HG03066 (cell line): ENCODE data around the gene DOHH.

Experiments used
- ATAC-seq: cut with Tn5 transposase; IDR thresholded peaks from one replicate; pipeline ENCODE4 v1.9.1; 2021; ENCODE audit warnings: low read depth; ENCODE audit not compliant: unreplicated experiment

DOHH gene, protein sequence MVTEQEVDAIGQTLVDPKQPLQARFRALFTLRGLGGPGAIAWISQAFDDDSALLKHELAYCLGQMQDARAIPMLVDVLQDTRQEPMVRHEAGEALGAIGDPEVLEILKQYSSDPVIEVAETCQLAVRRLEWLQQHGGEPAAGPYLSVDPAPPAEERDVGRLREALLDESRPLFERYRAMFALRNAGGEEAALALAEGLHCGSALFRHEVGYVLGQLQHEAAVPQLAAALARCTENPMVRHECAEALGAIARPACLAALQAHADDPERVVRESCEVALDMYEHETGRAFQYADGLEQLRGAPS

DNA sequence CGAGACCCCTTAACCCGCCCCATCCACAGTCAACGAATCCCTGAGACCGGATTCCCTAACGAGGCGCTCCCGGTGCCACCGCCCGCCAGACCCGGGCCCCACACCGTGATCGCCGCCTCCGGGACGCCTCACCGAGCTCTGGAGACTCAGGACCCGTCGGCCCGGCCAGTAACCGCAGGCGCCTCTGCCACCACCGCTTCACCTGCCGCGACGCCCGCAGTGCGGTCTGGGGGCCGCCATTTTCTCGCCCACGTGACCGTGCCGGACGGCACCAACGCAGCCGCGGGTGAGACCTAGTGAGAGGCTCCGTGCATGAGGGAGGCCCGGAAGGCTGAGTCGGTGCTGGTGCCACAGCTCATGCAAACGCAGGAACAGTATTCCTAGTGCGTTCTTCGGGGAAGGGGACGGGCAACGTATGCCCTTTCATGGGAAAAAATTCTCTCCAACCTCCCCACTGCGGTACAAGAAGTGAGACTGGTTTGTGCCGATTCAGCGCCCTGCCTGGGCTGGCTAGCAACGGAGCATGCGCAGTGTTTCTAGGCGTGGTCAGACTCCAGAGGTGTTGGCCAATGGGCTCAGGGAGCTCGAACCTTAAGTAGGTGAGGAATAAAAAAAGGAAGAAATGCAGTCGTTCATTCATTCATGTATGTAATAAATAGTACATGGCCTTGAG is at the start of gene DOHH:
TSS of gene DOHH (minus strand) at position 246 of the 673 bp plus-strand sequence. CDS start 3,860 bp downstream, outside the sequence.
- ATAC-seq, result peak; percentile 83

DNA sequence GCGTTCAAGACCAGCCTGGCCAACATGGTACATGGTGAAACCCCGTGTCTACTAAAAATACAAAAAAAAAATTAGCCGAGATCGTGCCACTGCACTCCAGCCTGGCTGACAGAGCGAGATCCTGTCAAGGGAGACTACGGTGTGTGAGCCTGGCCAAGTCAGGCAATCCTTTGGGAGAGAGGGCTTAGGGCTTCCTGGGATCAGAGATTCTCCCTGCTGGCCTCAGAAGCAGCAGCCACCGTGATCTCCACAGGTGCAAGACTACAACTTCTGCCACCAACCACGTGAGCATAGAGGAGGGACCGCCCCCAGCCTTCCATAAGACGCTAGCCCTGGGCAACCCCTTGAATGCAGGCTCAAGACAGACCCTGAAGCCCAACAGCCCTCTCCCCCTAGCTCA is 49.3 kb upstream of the DOHH start:
- ATAC-seq, result no peak

GRCh38 chr19:3548606-3549005 is 48.1 kb upstream of the DOHH start:
- ATAC-seq, result no peak

DNA sequence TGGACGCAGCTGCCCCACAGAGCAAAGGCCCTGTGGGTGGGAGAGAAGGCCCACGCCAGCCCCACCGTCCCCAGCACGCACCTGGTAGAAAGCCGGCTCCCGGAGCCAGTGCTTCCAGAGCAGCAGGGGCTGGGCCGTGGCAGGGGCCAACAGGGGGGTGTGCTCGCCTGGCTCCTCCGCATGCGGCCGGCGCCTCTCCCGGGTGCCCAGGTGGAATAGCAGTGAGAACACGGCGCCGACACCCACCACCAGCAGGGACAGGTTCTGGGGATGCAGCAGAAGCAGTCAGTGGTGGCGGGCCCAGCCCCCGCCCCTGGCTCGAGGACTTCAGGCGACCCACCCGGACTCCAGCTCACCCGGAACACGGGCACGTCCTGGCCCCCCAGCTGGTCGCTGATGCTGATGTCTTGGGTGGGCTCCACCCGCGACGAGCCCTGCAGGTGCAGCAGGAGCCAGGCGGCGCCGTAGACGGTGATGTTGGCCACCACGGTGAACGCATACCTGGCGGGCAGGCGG is 47.4 kb upstream of the DOHH start:
- ATAC-seq, result no peak

- no peak for ATAC-seq
Measured at GRCh38 chr19:3547301-3547731, 46.8 kb upstream of the DOHH start.

GRCh38 chr19:3546119-3546518 is 45.6 kb upstream of the DOHH start:
- no peak for ATAC-seq

DNA sequence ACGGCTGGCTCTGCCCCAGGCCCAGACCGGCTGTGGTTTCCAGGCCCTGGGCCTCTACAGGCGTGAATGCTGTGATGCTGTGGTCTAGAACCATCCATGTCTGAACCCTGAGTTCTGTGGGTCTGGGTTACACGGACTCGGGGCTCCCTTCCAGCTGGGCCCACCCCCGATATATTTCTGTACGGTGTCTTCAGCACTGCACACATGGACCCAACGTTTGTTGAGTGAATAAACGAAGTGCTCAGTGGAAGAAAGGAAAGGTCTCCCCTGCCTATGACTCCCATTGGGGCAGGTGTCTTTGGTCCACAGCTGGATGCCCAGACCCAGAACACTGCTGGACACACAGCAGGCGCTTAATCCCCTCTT is 45.2 kb upstream of the DOHH start:
- no peak for ATAC-seq

DNA sequence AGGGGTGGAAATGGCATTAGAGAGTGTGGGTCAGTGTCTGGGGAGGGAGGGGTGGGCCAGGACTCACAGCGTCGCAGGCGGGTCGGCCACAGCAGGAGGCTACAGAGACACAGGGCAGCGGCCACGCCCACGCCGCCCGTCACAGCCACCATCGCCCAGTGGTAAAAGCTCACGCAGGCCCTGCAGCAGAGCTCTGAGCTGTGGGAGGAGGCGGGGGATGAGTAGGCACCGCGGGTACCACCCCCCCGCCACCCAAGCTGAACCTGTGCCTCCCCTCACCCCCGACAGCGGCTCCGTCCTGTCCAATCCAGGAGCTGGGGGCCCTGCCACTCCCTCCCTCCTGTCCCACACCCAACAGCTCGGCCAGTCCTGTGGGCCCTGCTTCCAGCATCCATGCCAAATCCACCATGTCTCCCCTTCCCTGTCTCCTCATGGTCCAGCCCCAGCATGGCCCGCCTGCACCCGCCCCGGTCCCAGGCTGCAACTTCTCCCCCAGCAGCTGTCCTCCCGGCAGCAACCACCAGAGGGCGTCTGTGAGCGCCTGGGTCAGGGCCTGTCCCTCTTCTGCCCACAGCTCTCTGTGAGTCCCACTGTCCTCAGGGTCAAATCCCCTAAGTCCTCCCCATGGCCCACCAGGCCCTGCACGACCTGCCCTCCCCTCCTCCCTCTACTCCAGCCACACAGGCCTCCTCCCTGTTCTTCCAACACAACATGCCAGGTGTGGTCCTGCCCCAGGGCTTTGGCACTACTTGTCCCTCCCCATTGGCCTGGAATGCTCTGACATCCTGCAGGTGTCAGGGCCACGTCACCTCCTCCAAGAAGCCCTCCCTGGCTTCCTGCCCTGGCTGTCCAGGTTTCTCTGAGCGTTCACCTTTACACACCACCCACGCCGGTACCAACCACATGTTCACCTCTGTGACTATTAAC is 44.5 kb upstream of the DOHH start:
- no peak for ATAC-seq

GRCh38 chr19:3544058-3544376 is 43.5 kb upstream of the DOHH start:
- ATAC-seq, result no peak

DNA sequence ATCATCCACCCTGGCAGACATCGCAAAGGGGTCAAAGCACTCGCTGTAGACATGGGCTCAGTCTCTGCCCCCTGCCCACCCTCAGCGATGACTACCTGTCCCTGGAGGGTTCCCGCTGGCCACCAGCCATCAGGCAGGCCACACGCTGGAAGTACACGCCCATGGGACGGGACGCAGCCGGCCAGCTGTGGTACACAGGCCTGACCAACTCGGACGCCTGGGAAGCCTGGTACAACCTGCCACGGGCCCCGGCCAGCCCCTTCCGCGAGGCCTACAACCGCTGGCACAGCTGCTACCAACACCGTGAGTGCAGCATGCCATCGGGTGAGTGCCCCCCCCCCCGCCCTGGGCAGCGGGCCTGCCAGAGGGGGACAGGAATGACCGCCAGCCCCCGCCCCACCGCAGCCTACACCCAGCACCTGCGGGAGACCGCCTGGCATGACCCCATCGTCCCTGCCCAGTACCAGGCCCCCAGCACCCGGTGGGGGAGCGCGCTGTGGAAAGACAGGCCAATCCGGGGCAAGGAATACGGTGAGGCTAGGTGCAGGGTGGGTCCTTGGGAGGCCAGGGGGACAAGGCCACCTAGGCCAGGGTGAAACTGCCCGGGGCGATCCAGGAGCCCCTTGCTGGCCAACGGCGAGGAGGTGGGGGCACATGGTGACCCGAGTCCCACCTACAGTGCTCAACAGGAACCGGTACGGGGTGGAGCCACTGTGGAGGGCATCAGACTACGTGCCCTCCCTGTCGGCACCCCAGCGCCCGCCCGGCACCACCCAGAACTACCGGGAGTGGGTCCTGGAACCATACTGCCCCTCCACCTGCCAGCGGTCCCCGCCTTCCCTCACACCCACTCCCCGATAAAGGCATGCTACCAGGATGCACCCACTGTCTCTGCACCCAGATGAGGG is 42.9 kb upstream of the DOHH start:
- ATAC-seq, result no peak

DNA sequence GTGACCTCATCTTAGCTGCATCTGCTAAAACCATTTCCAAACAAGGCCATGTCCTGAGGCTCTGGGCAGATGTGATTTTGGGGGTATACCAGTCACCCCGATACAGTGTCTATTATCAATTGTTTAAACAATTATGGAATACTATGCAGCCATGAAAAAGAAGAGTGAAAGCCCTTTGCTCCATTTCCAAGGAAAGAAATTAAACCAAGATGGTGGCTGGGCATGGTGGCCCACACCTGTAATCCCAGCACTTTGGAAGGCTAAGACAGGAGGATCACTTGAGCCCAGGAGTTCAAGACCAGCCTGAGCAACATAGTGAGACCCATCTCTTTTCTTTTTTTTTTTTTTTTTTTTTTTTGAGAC is 39.3 kb upstream of the DOHH start:
- no peak for ATAC-seq

DNA sequence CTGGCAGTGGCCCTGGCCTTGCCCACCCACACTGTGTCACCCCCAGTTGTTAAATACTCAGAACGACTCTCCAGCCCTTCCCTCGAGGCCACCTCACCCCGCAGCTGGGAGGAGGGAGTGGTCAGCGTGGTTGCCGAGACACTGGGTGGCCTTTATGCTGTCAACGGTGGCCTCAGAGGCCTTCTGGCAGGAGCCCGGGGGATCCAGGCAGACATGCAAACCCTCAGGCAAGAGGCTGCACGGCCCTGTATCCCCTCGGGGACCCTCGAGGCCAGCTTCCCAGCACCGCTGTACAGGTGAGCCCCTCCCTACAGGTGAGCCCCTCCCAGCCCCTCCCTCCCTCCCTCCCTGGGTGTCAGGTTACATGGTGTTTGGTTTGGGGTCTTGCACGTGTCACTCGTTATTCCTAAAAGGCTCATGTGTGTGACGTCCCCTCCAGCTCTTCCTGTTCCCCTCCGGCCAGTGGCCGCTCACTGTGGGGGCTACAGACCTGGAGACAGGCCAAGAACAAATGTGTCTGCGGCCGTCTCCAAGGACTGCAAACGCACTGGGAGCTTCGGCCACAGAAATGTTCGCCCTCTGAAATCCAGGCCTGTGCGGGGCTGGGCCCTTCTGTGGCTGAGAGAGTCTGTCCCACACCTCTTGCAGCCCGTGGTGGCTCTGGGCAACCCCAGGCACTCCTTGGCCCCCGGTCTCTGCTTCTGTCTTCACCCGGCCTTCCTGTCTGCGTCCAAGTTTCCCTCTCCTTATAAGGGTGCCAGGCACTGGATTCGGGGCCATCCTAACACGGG is 38.7 kb upstream of the DOHH start, which contains the start of gene TEKTIP1:
TSS of gene TEKTIP1 (plus strand) at position 210 of the 791 bp plus-strand sequence. CDS start at position 214, 4 bp downstream.
- no peak for ATAC-seq

DNA sequence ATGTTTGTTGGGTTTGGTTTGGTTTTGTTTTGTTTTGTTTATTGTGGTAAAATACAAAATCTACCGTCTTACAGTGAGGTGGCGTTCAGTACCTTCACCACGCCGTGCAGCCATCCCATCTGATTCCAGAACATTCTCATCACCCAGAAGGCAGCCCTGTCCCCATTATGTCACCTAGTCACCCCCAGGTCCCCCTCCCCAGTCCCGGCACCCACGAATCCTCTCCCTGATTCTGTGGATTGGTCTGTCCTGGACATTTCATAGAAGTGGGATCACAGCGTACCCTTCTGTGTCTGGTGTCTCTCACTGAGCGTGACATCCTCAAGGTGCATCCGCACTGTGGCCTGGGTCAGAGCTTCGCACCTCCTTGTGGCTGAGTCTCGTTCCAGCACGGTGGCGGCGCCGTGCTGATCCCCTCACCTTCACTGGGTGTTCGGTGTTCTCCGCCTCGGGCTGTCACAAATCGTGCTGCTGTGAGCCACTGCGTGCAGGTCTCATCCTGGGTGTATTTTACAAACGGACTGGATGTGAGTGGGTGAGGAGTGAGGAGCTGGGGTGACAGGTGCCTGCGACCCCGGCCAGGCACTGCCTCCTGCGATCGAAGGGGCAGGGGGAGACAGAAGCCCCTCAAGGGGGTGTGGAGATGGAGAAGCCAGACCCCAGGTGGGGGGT is 37.9 kb upstream of the DOHH start:
- ATAC-seq, result no peak

DNA sequence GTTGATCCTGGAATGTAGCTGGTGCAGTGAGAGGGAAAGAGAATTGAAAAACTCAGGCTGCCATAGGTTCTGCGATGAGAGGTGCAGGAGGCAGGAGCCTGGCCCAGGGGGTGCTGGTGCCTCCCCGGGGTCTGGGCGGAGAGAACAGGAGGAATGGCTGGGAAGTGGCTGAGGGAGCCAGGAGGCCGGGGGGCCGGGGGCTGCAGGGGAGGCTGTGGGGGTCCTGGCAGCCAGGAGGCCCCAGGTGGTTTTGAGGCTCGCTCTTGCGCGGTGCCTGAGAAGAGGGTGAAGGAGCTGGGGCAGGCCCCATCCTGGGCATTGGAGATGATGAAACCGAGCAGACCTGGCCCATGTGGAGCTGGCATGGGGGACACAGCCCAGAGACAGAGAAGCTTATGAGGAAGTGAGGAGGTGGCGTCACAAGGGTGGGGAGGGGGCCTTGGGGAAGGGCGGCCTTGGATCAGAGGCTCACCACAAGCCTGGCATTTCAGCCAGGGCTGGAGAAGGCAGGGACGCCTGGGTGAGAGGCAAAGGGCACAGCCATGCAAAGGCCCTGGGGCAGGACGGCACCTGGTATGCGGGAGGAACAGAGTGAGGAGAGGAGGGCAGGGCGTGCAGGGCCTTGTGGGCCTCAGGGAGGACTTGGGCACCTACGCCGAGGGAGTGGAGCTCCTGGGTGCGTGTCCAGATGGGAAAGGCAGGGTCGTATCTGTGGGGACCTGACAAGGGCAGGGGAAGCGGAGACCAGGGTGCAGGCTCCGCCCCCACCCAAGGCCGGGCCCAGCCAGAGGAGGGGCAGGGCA is 37.2 kb upstream of the DOHH start:
- no peak for ATAC-seq

DNA sequence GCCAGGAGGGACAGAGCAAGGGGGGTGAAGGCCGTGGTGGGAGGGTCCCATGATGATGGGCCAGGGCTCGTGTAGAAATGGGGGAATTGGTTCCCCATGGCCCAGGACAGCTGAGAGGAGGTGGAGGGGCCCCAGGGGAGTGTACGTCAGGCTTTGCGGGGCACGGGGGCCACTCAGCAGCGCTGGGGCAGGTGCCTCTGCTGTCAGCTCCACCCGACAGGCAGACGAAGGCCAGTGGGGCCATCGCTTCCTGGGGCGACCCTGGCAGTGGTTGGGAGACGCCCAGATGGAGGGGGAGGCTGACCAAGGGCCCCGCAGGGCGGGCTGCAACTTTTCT is 36.6 kb upstream of the DOHH start:
- no peak for ATAC-seq

- ATAC-seq, result no peak
Measured at GRCh38 chr19:3536429-3537100, 36.1 kb upstream of the DOHH start.

- no peak for ATAC-seq
Measured at GRCh38 chr19:3535981-3536380, 35.5 kb upstream of the DOHH start.

DNA sequence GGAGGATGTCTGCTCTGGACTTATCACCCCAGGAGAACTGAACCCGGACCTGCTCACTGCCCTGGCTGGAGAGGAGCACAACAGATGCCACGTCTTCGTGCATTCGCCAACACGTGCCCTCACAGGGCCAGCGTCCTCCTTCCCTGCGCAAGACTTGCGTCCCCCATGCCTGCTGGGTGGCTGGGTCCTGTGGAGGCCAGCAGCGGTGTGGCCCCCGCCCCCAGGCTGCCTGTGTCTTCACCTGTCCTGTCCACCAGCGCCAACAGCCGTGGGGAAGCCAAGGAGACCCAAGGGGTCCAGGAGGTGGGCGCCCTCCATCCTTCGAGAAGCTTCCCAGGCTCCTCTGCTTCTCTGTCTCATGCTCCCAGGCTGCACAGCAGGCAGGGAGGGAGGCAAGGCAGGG is 35.1 kb upstream of the DOHH start:
- ATAC-seq, result no peak
